Posterior vena cava (tissue), 2 donors: ENCODE results near the gene HTRA3. TPM values are rescaled to one million over a fixed set of nuclear protein-coding genes. Genes with fewer than 3 reads are reported as not detected.
"Not testable (repeated sequence)": the region's sequence is repeated elsewhere in the genome, so short reads cannot be mapped to it uniquely, and the experiment has no call there.

Source experiments
- DNase-seq: peaks from one replicate; pipeline ENCODE4 v3.0.0-alpha.2; 2020; ENCODE audit warnings: low spot score
- intact Hi-C, 2 donors: fragments of 100-400 bp; cut with DNase I; formaldehyde crosslinking; loops; one replicate each; pipeline versions ENCODE4 v1.14.1 to v1.14.2; 2022 to 2023
- total RNA-seq, 2 donors: library from RNA; stranded (reverse); fragmentation: NEBNext Ultra II Directional; extraction: Animal tissue kit (Norgen Biotek cat#: 25700); gene quantifications; one replicate each; pipeline ENCODE4 v1.2.1, GENCODE V29; 2021
- donor health status: DM: yes; HTN: yes; CAD: no.
- donor health status: DM: yes; HTN: yes; CAD: no.

The HTRA3 gene
- total RNA-seq, 2 donors from 2014 or later, result 14.9 to 104 TPM

DNA sequence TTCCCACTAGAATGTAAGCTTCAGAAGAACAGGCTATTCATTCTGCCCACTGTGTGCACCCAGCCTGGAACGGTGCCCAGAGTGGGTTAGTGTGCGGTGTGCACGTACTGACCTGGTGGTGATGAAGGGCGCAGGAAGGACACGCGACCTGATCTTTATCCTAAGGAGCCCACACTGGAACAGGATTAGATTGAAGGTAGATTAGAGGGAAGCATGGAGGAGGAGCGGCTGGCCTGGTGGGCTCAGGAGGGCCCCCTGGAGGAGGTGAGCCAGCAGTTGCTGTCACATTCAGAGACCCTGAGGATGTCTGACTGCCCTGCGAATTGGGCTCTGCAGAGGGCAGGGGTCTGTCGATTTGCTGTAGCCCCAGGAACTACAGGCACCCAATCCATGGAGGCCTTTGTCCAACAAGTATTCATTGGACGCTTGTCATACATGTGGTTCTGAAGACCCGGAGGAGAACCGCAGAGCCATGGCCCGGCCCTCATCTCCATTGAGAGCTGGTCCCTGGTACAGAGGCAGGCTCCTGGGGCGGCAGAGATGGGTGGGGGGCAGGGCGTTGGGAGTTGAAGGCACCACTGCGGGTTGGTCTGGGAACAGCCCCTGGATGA, 73.2 kb downstream of the HTRA3 start:
- peak; percentile 54 for DNase-seq
- intact Hi-C loops, result no loop called here

DNA sequence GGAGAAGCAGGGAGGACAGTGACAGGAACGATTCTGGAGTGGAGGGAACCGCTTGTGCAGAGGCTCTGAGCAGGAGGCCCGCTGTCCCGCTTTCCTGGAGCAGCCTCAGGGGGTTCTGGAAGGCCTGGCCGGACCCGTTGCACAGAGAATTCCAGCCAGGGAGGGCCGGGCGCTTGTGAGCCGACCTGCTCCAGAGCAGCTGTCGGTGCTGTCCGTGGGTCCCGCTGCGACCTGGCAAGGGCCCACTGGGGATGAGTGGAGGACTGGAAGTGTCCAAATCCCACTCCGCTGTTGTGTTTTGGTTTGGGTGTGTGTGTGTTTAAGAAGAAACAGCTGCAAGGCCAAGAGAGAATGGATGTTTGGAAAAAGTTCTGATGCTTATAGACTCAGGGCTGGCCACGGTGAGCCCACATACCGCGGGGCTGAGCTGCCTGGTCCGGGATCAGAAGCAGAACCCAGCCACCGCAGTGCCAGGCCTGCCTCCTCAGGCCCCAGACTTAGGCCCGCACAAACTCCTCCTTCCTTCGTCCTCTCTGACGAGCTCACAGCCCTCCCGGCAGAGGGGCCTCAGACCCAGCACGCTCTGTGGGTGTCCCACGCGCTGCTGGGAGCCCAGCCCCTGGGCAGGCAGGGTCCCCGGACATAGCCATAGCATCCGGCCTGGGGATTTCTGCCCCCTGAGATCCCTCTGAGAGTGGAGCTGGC, 73.9 kb downstream of the HTRA3 start:
- peak; percentile 78 for DNase-seq

DNA sequence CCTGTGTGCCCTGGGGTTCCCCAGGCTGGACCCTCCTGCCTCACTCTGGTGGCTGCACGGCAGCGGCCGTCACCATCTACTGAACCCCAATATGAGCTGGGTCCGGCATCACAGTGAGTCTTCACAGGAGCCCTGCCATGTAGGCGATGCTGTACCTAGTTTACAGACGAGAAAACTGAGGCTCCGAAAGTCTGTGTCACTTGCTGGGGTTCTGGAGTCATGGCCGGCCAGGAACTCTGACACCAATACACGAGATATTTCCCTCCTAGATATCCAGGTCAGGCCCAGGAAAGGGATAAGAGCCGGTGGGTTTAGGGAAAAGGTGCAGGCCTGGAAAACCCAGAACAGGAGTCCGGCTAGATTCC, 74.4 kb downstream of the HTRA3 start:
- DNase-seq, result no peak
- intact Hi-C loops, result no loop called here

More for the DNA sequence above, 73.9 kb downstream of the HTRA3 start:
- intact Hi-C loops, result no loop called here

DNA sequence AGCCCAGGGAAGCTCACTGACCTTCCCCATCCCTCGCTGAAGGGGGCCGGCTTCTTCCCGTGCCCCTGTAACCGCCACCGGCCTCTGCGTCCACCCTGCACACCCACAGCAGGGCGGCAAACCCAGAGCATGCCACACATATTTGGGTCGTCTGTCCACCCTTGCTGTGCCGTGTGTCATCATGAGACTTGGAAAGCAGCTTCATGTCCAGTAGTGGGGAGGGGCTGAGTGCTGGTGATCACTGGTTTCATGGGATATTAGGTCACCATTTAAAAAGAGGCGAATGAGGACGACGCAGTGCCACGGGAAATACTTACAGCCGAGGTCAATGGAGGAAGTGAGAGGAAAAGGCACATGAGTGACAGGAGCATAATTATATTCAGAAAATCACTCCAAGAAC, 74.8 kb downstream of the HTRA3 start:
- no peak for DNase-seq
- intact Hi-C loops, result no loop called here

DNA sequence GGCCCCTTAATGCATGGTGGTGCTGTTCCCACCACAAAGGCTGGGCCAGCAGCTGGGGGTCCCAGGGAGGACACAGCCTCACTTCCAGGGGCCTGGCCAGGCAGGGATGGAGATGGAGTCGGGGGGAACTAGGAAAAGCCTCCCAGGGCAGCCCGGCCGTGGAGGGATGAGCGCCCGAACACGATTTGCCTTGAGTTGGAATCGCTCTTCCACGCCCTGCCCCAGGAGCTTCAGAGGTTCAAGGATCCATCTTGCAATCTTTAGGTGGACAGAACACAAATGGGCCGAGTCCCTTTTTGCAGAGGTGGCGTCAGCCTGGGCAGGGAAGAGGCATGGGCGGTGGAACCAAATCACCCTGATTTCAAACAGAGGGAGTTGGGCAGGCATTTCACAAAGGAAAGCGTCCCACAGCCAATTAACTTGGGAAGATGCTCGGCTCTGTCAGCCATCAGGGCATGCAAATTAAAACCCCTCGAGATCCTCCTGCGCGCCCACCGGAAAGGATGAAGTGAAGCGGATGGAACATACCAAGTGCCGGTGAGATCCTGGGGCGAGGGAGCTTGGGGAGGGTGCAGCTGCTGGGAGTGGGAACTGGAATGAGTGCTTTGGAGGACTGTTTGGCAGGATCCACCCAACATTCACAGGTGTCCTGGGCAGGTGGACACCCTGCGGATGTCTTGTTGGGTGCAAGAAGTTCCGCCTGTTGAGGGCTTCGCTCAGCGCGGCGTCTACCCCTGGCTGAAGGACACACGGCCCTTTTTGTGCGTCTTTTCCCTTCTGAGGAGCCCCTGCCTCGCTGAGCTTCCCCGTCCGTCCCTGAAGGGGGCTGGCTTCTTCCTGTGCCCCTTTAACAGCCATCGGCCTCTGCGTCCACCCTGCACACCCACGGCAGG, 75.7 kb downstream of the HTRA3 start:
- DNase-seq, result peak; percentile 78
- intact Hi-C loops, result no loop called here

DNA sequence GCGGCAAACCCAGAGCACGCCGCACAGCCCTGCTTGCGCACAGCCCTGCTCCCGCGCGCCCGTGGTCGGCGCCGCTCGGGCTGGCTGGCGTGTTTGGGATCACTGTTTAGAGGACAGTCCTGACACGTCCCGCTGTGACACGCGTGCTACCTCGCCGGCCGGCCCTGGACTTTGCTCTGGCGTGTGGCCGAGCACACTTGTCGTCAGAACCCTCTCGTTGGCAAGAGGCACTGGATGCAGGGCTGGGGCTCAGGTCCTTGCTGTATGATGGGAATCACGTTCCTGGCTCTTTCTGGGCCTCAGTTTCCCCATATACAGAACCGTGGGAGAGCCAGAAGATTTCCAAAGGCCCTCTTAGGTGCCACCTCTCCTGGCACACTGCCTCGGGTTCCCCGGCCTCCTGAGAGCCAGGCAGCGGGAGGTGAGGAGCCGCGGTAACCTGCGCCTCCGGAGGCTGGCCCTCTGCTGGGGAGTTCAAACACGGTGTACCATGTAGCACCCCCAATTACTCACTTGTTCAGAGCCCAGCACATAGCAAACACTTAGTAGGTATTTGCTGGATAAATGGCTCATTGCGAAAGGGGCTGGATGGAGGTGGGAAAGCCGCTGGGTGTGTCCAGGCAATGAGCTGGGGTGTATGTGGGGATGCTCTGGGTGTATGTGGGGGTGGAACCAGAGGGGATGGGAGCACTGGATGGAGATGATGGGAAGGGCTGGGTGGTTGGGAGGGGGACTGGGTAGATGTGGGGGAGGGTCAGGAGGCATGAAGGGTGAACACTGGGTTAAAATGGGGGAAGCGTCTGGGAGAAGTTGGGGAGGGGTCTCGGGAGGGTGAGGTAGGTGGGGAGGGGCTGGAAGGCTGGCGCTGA, 76.6 kb downstream of the HTRA3 start:
- peak; percentile 23 for DNase-seq
- intact Hi-C loops, result no loop called here

DNA sequence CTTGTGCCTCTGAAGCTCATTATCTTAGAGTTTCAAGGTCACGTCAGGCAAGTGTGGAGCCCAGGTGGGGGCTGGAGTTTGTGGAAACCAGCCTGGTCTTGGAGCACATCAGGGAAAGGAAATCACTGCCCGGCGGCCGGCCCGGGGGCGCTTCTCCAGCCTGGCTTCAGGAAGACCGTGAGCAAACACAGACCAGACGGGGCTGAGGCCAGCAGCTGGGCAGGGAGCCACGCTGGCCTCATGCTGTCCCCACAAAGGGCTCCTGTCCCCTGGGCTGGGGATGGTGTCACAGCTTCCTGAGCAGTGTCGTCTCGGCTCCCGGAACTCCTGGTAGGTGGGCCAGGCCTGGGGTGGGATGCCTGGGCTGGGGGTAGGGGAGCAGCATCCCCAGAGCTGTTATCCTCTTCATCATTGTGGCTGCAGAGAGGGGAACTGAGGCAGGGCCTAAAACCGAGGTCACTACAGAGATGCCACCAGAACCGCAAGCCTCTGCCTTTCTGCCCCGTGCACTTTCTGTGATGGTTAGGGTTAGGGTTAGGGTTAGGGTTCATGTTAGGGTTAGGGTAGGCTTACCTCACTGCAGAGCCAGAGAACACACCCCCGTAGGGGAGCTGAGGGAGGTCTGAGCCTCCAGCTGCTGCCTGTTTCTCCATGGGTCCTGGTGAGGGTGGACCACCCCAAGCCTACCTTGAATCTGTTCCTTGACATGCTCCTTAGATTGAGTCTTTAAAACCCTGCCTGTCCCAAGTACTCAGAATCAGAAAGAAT, 77.5 kb downstream of the HTRA3 start:
- intact Hi-C loops, result no loop called here
- peak; percentile 80 for DNase-seq

DNA sequence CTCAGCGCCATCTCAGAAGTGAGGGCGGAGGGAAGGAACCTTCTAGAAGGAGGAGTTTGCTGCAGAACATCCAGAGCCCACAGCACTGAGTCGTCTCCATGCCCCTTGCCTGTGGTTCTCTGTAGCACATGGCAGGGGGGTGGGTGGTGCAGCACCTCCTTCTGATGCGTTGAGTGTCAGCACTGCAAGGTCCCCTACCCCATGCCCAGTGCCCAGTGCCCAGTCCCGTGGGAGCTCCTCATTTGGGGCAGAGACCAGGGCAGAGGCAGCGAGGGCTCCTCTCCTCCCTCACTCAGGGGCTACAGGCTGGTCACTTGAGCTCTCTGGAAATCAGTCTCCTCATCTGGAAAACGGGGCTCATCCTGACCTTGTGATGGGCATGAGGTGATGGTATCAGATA, 78.1 kb downstream of the HTRA3 start:
- intact Hi-C loops, result no loop called here
- peak; percentile 50 for DNase-seq

DNA sequence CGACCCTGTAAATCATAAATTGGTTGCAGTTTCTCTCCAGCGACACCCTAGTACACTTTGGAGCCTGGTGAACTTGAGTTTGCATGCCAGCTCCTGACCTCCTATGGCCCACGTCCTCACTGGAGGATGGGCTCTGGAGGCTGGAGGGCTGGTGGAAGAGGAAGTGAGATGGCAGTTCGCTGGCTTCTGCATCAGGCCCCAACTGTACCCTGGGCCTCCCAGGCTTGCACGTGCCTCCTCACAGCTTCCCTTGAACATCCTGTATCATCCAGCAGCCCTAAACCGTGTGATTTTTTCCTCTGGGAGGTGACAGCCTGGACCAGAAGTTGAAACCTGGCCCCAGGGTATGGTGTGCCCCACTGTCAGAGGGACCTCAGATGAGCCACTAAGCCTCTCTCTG, 78.5 kb downstream of the HTRA3 start:
- DNase-seq, result peak; percentile 57
- intact Hi-C loops, result no loop called here

DNA sequence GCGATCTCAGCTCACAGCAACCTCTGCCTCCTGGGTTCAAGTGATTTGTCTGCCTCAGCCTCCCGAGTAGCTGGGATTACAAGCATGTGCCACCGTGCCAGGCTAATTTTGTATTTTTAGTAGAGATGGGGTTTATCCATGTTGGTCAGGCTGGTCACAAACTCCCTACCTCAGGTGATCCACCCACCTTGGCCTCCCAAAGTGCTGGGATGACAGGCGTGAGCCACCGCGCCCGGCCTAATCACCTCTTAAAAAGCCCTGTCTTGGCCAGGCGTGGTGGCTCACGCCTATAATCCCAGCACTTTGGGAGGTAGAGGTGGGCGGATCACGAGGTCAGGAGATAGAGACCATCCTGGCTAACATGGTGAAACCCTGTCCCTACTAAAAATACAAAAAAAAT, 79.7 kb downstream of the HTRA3 start:
- intact Hi-C loops, result not testable (repeated sequence)
- peak; percentile 46 for DNase-seq

DNA sequence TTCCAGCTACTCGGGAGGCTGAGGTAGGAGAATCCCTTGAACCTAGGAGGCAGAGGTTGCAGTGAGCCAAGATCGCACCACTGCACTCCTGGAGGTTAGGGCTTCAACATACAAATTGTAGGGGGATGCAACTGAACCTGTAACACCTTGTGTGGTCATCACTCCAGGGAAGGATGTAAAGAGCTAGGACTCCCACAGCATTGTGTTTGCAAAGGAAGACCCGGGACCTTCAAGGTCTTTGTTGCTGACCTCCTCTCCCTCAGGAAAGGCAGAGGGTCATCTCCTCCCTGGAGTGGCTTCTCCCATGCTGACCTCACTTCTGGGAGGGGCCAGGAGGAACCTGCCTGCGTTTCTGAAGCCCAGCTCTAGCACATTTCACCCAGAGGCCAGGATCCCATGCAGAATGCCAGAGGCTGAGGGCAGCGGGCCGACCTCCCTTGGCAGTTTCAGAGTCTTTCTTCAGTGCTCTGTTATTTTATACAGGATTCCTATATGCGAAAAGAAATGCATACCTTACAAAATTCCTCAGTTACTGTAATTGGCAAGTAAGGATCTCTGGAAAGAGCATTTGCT, 80.2 kb downstream of the HTRA3 start:
- peak; percentile 34 for DNase-seq
- intact Hi-C loops, result loop anchor here in 1 of 2 donors (5.0 kb wide), 1 partner anchor 38 kb away; no protein-coding TSS in a partner anchor

DNA sequence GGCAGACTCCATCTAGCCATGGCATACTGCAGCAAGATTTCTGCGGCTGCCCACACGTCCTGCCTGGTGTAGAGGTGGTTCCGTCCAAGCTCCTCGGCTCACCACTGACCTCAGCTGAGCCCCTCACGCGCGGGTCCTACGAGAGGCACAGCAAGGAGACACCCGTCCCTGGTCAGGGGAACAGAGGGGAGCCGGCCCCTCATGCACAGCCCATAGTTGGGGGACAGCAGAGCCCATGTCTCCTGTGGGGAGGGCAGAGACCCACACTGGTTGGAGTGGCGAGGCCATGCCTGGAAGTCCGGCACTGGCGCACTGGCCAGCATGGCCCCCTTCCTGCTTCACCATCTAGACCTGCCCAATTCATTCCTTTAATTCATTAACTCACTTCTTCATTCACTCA, 80.8 kb downstream of the HTRA3 start:
- DNase-seq, result peak; percentile 47
- intact Hi-C loops, result loop anchor here in 1 of 2 donors (5.0 kb wide), 1 partner anchor 37 kb away; no protein-coding TSS in a partner anchor

DNA sequence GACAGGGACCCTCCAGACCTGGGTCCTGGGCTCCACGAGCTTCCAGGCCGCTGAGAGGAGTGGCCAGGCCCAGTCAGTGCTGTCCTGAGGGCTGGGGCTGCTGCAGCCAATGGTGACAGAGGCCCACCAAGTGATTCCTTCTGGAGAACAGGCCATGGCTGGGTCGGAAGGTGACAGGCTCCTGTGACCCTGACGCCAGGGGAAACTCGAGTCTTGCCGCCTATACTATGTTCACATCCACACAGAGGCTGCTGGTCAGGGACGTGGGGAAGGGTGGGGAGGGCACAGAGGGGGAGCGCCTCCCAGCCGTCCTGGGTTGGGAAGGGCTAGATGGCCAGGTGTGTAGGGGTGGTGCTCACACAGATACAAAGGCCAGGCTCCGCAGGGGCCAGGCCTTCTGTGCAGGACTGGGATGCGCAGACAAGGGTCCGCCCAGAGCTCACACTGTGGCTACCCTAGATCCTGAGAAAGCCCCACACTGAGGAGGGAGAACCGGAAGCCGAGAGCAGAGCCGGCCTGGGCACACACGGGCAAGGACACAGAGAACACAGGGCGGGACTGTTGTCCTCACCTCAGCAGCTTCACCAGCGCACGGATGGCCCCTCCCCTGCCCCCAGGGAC, 81.4 kb downstream of the HTRA3 start:
- intact Hi-C loops, result loop anchor here in 1 of 2 donors (5.0 kb wide), 1 partner anchor 36 kb away; no protein-coding TSS in a partner anchor
- peak; percentile 60 for DNase-seq

DNA sequence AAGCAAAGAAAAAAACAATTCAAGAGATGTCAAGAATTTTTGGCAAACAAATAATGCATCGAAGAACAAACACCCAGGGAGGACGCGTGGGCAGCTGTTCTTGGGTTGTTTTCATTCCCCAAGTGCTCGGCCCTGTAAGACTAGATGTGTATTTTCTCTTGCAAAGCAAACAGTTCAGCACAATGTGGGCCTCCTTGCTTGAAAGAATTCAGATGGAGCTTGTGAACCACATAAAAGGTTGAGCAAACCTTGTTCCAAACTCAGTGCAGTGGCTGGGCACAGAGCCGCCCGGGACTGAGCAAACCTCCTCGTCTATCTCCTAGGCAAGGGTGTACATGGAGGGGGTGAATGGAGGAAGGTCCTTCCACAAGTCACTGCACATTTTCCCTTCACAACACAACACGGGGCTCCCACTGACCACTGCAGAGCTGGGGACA, 82.4 kb downstream of the HTRA3 start:
- peak; percentile 68 for DNase-seq
- intact Hi-C loops, result loop anchor here in 1 of 2 donors (5.0 kb wide), 1 partner anchor 35 kb away; no protein-coding TSS in a partner anchor

DNA sequence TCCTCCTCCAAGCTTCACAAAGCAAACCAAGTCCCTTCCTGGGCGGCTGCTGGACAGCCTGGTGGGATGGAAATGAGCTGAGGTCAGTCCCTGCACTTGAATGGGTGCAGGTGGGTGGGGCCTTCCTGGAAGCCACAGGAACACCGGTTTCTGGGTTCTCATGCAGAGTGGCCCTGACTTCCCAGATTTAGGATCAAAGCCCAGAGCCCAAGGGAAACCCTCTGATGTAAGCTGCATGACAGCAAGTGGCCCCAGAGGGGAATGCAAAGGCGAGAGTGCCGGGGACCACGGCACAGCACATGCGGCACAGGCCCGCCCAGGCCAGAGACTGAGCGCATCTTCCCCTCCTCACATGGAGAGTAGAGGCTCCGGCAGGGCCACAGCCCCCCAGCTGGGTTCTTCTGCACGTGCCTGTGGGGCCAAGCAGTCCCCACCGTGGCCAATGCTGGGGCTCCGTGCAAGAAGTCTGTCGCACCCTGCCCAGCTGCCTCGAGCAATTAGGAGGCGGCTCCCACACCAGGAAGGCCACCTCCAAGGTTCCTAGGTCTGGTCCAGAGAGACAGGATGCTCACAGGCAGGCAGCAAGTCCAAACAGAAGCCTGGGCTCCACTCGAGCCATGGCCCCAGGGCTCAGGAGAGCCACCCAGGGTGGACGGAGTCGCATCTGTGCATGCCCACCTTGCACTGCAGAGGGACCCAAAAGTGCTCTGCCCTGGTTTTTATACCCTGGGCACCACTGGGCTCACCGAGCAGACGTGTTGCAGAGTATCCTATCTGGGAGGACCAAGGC, 83.0 kb downstream of the HTRA3 start:
- DNase-seq, result peak; percentile 61
- intact Hi-C loops, result loop anchor here in 1 of 2 donors (5.0 kb wide), 1 partner anchor 35 kb away; no protein-coding TSS in a partner anchor

DNA sequence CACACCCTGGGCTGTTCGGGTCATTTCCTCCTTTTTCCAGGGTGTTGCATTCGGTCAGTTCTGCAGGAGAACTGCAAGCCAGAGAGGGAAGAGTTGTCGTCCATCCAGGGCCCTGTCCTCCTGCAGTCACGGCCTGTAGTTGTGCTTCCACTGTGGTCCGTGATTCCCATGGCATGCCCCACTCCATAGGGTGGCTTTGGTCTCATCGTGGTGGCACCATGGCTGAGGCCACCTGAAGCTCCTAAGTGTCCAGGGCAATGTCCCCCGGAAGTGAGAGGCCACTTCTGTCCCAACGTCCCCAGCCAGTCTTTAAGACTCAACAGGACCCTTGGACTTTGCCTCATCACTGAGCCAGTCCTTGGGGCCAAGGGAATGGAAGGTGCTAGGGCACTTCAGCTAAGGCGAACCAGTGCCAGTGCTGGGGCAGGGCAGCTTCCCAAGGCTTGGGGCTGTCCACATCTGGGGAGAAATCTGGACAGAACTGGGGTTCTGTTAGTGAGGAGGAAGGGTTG, 83.7 kb downstream of the HTRA3 start:
- intact Hi-C loops, result loop anchor here in 1 of 2 donors (5.0 kb wide), 1 partner anchor 34 kb away; no protein-coding TSS in a partner anchor
- DNase-seq, result no peak
